HUES6 (cell line): ENCODE data around the gene COQ8B.

ENCODE experiments used
- H3K27ac ChIP-seq: 2 replicates; pipeline ENCODE4 v1.7.0; 2013; ENCODE audit warnings: low read depth, mild to moderate bottlenecking, low read length, inconsistent platforms
- H3K27me3 ChIP-seq: 2 replicates; pipeline ENCODE4 v1.6.1; 2013; ENCODE audit warnings: low read length; ENCODE audit not compliant: control insufficient read depth, insufficient read depth
- H3K36me3 ChIP-seq: 2 replicates; pipeline ENCODE4 v1.6.1; 2013; ENCODE audit warnings: low read length; ENCODE audit not compliant: control insufficient read depth, insufficient read depth
- H3K4me1 ChIP-seq: 2 replicates; pipeline ENCODE4 v1.6.1; 2013; ENCODE audit warnings: low read length; ENCODE audit not compliant: control insufficient read depth, insufficient read depth
- H3K4me3 ChIP-seq: 2 replicates; pipeline ENCODE4 v1.5.1; 2013; ENCODE audit warnings: low read depth, low read length
- H3K9ac ChIP-seq: one replicate; pipeline ENCODE4 v1.6.1; 2013; ENCODE audit warnings: mild to moderate bottlenecking, low read length
- H3K9me3 ChIP-seq: 2 replicates; pipeline ENCODE4 v1.6.1; 2013; ENCODE audit warnings: low read depth, low read length; ENCODE audit not compliant: control insufficient read depth, insufficient read depth

The COQ8B gene

DNA sequence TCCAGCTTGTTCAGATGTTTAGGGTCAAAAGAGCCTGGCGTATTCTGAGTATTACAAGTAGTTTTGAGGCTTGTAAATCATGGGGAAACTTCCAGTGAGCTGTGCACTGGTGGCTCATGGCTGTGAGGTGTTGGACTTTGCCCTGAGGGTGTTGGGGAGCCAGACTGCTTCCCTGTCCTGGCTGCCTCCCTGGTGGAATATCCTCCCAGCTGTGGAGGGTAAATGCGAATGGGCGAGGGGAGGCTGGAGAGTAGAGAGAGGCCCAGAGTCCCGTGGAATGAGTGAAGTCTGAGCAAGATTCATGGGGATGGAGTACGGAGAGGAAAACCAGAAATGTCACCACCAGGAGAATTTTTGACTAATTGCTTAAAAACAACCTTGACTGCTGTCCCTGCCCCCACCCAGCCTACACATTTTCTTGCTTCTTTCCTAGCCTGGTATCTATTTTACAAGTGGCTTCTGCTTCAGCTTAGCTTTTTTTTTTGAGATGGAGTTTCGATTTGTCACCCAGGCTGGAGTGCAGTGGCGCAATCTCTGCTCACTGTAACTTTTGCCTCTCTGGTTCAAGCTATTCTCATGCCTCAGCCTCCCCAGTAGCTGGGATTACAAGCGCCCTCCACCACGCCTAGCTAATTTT, 38.0 kb upstream of the COQ8B start:
- Histone ChIP-seq H3K4me3 (0 out of 2 replicates have a peak overlapping the region, but pooled peaks have one; percentile 22), H3K4me1 (peaks cover 15% of the 10 kb centered on the region), H3K27me3 (no peaks in the 10 kb centered on the region), H3K9me3 (no peaks in the 10 kb centered on the region), H3K27ac (no peak overlapping the region), H3K9ac (peak overlapping the region; percentile 23), H3K36me3 (peaks cover 67% of the 10 kb centered on the region)

- no peaks in the 10 kb centered on the region for H3K27me3 ChIP-seq
- peak overlapping the region; percentile 98 for H3K9ac ChIP-seq
- peaks cover 46% of the 10 kb centered on the region for H3K36me3 ChIP-seq
- peaks cover 22% of the 10 kb centered on the region for H3K4me1 ChIP-seq
- H3K27ac ChIP-seq = peak overlapping the region; percentile 97; the same call in 1 of the 2 replicates
- H3K4me3 ChIP-seq = peak overlapping the region; percentile 93
- no peaks in the 10 kb centered on the region for H3K9me3 ChIP-seq
Observed at GRCh38 chr19:40752257-40752781, 35.6 kb upstream of the COQ8B start.

DNA sequence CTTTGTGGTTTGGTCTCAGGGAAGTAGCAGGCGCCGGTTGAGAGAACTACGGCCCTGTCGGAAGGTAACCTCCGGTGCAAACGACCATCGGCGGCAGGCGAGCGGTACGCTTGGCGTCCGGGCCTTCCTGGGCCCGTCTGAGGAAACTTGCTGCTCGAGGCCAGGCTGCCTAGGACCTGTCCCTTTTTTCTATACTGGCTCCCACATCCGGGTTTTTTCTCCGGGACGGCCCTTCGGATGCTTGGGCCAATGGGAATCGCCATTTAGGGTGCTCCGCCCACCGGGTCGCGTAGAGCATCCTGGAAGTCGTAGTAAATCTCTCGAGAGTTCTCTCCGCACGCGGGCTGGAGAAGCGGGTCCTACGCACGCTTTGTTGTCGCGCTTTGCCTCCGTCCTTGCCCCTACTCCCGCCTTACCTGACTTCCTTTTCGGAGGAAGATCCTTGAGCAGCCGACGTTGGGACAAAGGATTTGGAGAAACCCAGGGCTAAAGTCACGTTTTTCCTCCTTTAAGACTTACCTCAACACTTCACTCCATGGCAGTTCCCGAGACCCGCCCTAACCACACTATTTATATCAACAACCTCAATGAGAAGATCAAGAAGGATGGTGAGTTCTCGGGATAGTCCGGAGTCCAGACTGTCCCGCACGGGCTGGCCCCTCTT, 34.3 kb upstream of the COQ8B start, which contains the start of gene SNRPA:
TSS of gene SNRPA (plus strand) at position 330 of the 664 bp plus-strand sequence. CDS start at position 536, 206 bp downstream.
- H3K27me3 ChIP-seq = no peaks in the 10 kb centered on the region
- H3K9me3 ChIP-seq = no peaks in the 10 kb centered on the region
- H3K9ac ChIP-seq = peak within 1 kb of the TSS; percentile 98
- H3K4me1 ChIP-seq = peaks cover 22% of the 10 kb centered on the region
- peak within 1 kb of the TSS; percentile 97 for H3K27ac ChIP-seq
- peaks cover 32% of the 10 kb centered on the region for H3K36me3 ChIP-seq
- H3K4me3 ChIP-seq = peak within 1 kb of the TSS; percentile 93

DNA sequence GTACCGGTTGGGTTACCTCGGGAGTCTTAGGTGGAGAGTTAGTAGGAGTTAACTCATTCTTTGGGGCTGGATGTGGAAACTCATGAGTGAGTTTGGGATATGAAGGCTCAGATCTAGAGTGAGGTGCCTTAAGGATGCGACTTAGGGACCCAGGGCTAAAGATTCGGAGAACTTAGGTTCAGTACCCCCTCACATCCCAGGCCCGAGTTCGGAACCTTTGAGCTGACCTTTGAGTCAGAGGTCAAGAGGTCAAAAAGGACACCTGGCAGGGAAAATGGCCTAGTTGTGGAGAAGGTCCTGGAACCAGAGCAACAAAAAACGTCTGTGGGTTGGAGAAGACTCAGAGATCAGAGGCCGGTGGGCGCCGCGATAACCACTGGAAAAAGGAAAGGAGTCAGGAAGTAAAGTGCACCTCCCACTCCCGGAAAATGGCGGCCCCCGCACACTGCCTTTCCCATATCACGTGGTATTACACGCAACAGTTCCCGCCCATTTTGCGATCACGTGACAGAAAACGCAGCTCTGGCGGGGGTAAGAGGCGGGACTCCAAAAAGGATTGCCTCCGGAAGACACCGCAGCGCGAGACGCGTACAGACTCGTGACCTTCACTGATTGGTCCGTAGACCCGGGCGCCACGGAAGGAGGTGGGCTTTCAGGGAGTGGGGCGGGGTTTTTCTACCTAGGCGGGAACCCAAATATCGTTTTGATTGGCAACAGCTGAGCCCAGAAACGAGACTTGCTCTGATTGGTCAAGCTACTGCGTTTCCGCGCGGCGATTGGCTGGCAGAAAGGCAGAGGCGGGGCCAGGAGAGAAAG, 33.6 kb upstream of the COQ8B start, which contains the start of gene ACTMAP:
TSS of gene ACTMAP (minus strand) at position 420 of the 816 bp plus-strand sequence. CDS start 674 bp downstream, outside the sequence.
- Histone ChIP-seq H3K9me3 (no peaks in the 10 kb centered on the region), H3K36me3 (peaks cover 25% of the 10 kb centered on the region), H3K9ac (peak within 1 kb of the TSS; percentile 98), H3K27me3 (no peaks in the 10 kb centered on the region), H3K27ac (peak within 1 kb of the TSS; percentile 97), H3K4me1 (peaks cover 24% of the 10 kb centered on the region), H3K4me3 (peak within 1 kb of the TSS; percentile 93)

- H3K27ac ChIP-seq = no peak overlapping the region
- no peaks in the 10 kb centered on the region for H3K27me3 ChIP-seq
- peaks cover 20% of the 10 kb centered on the region for H3K36me3 ChIP-seq
- peaks cover 22% of the 10 kb centered on the region for H3K4me1 ChIP-seq
- H3K9me3 ChIP-seq = no peaks in the 10 kb centered on the region
- no peak overlapping the region for H3K4me3 ChIP-seq
- H3K9ac ChIP-seq = no peak overlapping the region
Observed at GRCh38 chr19:40747536-40747935, 30.9 kb upstream of the COQ8B start.

DNA sequence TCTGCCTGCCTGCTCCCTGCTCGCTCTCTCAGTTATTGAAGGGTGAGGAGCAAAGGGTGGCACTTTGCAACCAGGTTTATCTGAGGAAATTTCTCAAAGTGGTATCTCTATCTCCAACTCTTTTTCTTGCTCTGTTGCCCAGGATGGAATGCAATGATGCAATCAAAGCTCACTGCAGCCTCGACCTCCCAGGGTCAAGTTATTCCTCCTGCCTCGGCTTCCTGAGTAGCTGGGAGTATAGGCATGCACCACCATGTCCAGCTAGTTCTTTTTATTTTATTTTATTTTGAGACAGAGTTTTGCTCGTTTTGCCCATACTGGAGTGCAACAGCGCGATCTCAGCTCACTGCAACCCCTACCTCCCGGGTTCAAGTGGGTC, 28.7 kb upstream of the COQ8B start:
- Histone ChIP-seq H3K9me3 (no peaks in the 10 kb centered on the region), H3K9ac (peak overlapping the region; percentile 39), H3K27ac (no peak overlapping the region; the same call in 1 of the 2 replicates), H3K4me3 (peak overlapping the region; percentile 3; the same call in 1 of the 2 replicates), H3K36me3 (peaks cover 29% of the 10 kb centered on the region), H3K4me1 (peaks cover 22% of the 10 kb centered on the region), H3K27me3 (no peaks in the 10 kb centered on the region)

DNA sequence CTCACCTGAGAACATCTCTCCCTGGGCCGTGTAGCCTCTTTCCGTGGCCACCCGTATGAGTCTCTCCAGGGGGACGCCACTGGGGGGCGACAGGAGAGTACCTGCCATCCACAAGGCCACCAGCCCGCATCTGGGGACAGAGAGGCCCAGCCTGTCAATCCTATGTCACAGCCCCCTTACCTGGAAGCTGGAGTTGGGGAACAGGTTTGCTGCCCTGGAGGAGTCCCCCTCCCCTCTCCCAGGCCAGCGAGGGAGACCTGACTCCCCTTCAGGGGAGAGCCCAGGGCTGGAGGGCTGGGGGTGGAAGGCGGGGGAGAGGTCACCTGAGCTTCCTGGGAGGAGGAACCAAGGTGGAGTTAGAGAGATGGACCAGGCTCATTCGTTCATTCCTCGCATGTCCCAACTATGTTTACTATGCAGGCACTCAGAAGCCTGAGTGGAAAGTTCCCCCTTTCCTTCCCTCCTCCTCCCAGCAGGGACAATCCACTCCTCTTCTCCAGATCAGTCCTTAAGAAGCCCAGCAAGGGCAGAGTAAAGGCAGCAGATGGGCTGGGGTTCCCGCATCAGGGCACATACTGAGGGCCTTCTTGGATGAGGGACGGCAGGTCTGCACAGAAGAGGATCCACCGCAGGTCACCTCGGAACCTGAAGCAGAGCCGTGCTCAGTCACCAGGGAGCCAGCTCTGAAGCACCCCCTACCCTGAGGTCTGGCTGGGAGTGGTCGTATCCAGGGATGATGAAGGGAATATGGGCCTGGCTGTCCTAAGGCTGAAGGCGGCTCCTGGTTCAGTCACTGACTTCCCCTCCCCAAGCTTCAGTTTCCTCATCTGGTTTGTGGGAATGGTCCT, 28.1 kb upstream of the COQ8B start:
- peaks cover 20% of the 10 kb centered on the region for H3K4me1 ChIP-seq
- H3K36me3 ChIP-seq = peaks cover 33% of the 10 kb centered on the region

DNA sequence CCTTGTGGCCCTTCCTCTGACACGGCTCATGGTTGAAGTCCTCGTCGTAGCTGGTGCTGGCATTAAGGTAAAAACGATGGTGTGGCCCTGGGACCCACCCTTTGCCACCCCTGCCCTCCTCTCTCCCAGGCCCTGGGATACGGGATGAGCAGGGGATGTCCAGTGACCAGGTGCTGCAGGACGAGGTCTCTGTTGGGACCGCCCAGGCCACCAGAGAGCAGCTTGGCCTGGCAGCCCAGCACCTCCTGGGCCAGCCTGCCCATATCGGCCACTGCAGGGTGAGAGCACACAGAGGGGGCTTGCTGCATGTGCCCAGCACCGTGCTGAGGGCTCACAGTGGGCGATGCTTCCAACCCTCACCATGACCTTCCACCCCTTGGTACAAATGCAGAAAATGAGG, 27.2 kb upstream of the COQ8B start:
- H3K9me3 ChIP-seq = no peaks in the 10 kb centered on the region
- no peak overlapping the region for H3K4me3 ChIP-seq
- no peaks in the 10 kb centered on the region for H3K27me3 ChIP-seq
- H3K36me3 ChIP-seq = peaks cover 41% of the 10 kb centered on the region
- H3K9ac ChIP-seq = no peak overlapping the region
- peaks cover 13% of the 10 kb centered on the region for H3K4me1 ChIP-seq
- H3K27ac ChIP-seq = no peak overlapping the region

More for the DNA sequence above, 28.1 kb upstream of the COQ8B start:
- Histone ChIP-seq H3K27ac (no peak overlapping the region; the same call in 1 of the 2 replicates), H3K9ac (peak overlapping the region; percentile 39), H3K27me3 (no peaks in the 10 kb centered on the region), H3K9me3 (no peaks in the 10 kb centered on the region), H3K4me3 (peak overlapping the region; percentile 3; the same call in 1 of the 2 replicates)

DNA sequence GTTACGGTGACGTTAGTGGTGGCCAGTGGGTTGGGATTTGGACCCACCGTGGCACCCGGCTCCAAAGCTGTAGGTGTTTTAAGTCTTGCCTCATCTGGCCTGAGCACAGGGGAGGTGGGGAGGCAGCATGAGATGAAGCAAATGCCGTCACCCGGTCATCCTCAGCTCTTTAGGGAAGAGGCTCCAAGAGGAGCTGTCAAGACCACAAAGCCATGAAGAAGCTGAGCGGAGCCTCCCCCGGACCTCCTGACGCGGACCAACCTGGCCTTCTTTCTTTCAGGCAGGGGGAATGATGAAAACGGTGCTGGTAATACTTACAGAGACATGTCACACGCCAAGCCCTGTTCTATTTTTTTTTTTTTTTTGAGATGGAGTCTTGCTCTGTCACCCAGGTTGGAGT, 26.2 kb upstream of the COQ8B start:
- Histone ChIP-seq H3K9ac (no peak overlapping the region), H3K4me1 (peaks cover 13% of the 10 kb centered on the region), H3K27me3 (no peaks in the 10 kb centered on the region), H3K27ac (no peak overlapping the region), H3K9me3 (no peaks in the 10 kb centered on the region), H3K4me3 (no peak overlapping the region), H3K36me3 (peaks cover 44% of the 10 kb centered on the region)

GRCh38 chr19:40742477-40742876, 25.8 kb upstream of the COQ8B start:
- Histone ChIP-seq H3K36me3 (peaks cover 47% of the 10 kb centered on the region), H3K27ac (no peak overlapping the region), H3K4me1 (peaks cover 13% of the 10 kb centered on the region), H3K9me3 (no peaks in the 10 kb centered on the region), H3K27me3 (no peaks in the 10 kb centered on the region), H3K4me3 (no peak overlapping the region), H3K9ac (no peak overlapping the region)
